OCI-LY1 (cell line): Measurements from ENCODE around the gene NOTCH2.
"Not testable (repeated sequence)": the region's sequence is repeated elsewhere in the genome, so short reads cannot be mapped to it uniquely, and the experiment has no call there.

ENCODE experiments used
- H2AFZ ChIP-seq: fragments of 200-600 bp; sonication (generic), shearing (Covaris generic); 2 replicates; pipeline ENCODE4 v1.6.0; 2014; ENCODE audit warnings: antibody characterized with exemption, mild to moderate bottlenecking, low read length
- H3F3A ChIP-seq: fragments of 200-600 bp; sonication (generic), shearing (Covaris generic); 2 replicates; pipeline ENCODE4 v1.6.0; 2014; ENCODE audit warnings: mild to moderate bottlenecking, antibody characterized with exemption, low read length, moderate library complexity; ENCODE audit not compliant: insufficient read depth
- H3K27ac ChIP-seq: fragments of 200-600 bp; sonication (generic); 2 replicates; pipeline ENCODE4 v1.5.1; 2014; ENCODE audit warnings: low read length, mixed run types, mild to moderate bottlenecking, low read depth; ENCODE audit not compliant: poor library complexity, severe bottlenecking
- H3K27me3 ChIP-seq: fragments of 200-600 bp; sonication (generic); 2 replicates; pipeline ENCODE4 v1.6.0; 2014; ENCODE audit warnings: antibody characterized with exemption, mild to moderate bottlenecking, low read length, moderate library complexity; ENCODE audit not compliant: insufficient read depth
- H3K36me3 ChIP-seq: fragments of 200-600 bp; sonication (generic); 2 replicates; pipeline ENCODE4 v1.6.1; 2014; ENCODE audit warnings: mild to moderate bottlenecking, antibody characterized with exemption, low read length, moderate library complexity, mixed read lengths; ENCODE audit not compliant: insufficient read depth
- H3K4me1 ChIP-seq: fragments of 200-600 bp; sonication (generic); 2 replicates; pipeline ENCODE4 v1.5.1; 2014; ENCODE audit warnings: mild to moderate bottlenecking, low read length, moderate library complexity; ENCODE audit not compliant: insufficient read depth, severe bottlenecking
- H3K4me2 ChIP-seq: fragments of 200-600 bp; sonication (generic), shearing (Covaris generic); 2 replicates; pipeline ENCODE4 v1.6.1; 2014; ENCODE audit warnings: low read length
- H3K4me3 ChIP-seq: fragments of 200-600 bp; sonication (generic); 2 replicates; pipeline ENCODE4 v1.5.1; 2014; ENCODE audit warnings: low read length, low read depth, mild to moderate bottlenecking, mixed read lengths; ENCODE audit not compliant: poor library complexity, severe bottlenecking
- H3K79me2 ChIP-seq: fragments of 200-600 bp; shearing (Covaris generic); 2 replicates; pipeline ENCODE4 v1.6.1; 2016; ENCODE audit warnings: mixed run types, low read length, mixed read lengths; ENCODE audit not compliant: insufficient read depth
- H3K9ac ChIP-seq: fragments of 200-600 bp; sonication (generic), shearing (Covaris generic); 2 replicates; pipeline ENCODE4 v1.6.1; 2014; ENCODE audit warnings: mild to moderate bottlenecking, low read length, mixed read lengths
- H3K9me2 ChIP-seq: fragments of 200-600 bp; sonication (generic), shearing (Covaris generic); 2 replicates; pipeline ENCODE4 v1.6.1; 2014; ENCODE audit warnings: low read depth, mild to moderate bottlenecking, low read length, mixed read lengths
- H3K9me3 ChIP-seq: fragments of 200-600 bp; shearing (Covaris generic); 2 replicates; pipeline ENCODE4 v1.6.1; 2014; ENCODE audit warnings: low read length, mixed read lengths
- H4K20me1 ChIP-seq: fragments of 200-600 bp; sonication (generic), shearing (Covaris generic); 2 replicates; pipeline ENCODE4 v1.6.0; 2016; ENCODE audit warnings: mild to moderate bottlenecking, low read length; ENCODE audit not compliant: insufficient read depth

Gene NOTCH2

DNA sequence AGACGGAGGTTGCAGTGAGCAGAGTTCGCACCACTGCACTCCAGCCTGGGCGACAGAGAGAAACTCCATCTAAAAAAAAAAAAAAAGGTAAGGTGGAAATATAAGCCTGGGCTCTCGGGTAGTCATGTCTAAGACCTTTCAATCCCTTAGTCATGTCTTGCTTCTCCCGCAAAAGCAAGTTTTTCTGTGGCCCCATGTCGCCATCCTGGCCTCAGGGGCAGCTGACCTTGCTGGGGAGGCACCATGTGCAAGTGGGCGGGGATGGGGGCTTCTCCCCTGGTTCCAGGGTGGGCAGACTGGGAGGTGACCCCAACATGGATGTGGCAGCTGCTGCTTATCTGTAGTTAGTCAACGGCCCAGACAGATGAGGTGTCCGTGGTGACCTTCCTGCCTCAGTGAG, 40.2 kb upstream of the NOTCH2 start:
- Histone ChIP-seq H3K9ac (peak overlapping the region; percentile 50; the same call in 1 of the 2 replicates), H3K4me1 (peaks cover 34% of the 10 kb centered on the region), H3K4me3 (peak overlapping the region; percentile 46), H3K27ac (peak overlapping the region; percentile 79), H3K4me2 (peak overlapping the region; percentile 58)
- H3F3A ChIP-seq, H3K79me2 ChIP-seq, H2AFZ ChIP-seq, H3K36me3 ChIP-seq, H3K27me3 ChIP-seq, H3K9me3 ChIP-seq, H3K9me2 ChIP-seq, H4K20me1 ChIP-seq: not testable (repeated sequence)

- not testable (repeated sequence) for H3K79me2 ChIP-seq, H3F3A ChIP-seq, H3K27me3 ChIP-seq, H3K9me2 ChIP-seq, H4K20me1 ChIP-seq, H3K36me3 ChIP-seq, H2AFZ ChIP-seq, H3K9me3 ChIP-seq
- Histone ChIP-seq H3K27ac (peak overlapping the region; percentile 79), H3K4me3 (peak overlapping the region; percentile 46), H3K4me2 (peak overlapping the region; percentile 58), H3K9ac (peak overlapping the region; percentile 50; the same call in 1 of the 2 replicates), H3K4me1 (peaks cover 34% of the 10 kb centered on the region)
Measured at GRCh38 chr1:120109180-120109579, 39.7 kb upstream of the NOTCH2 start.

DNA sequence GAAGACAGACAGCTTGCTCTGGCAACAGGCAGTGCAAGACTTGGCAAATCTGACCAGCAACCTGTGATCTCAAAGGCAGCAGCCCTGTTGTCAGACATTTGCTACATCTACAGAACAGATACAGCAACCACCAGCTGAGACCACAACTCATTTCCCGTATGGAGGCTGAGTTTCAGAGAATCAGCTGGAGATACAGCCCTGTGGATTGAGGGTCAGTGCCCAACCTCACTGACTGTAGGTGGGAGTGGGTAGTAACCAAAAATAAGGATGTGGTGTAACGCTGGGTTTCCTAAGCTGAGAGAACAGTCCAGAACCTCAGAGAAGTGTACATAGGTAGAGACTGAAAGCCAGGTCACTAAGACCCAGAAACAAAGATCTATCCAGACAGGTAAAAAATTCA, 35.8 kb upstream of the NOTCH2 start:
- H3K4me1 ChIP-seq, result peaks cover 18% of the 10 kb centered on the region
- not testable (repeated sequence) for H3K4me2 ChIP-seq, H3K9ac ChIP-seq, H3K79me2 ChIP-seq, H3K9me3 ChIP-seq, H3K27me3 ChIP-seq, H3K27ac ChIP-seq, H4K20me1 ChIP-seq, H3K36me3 ChIP-seq, H3F3A ChIP-seq, H3K4me3 ChIP-seq, H3K9me2 ChIP-seq, H2AFZ ChIP-seq

DNA sequence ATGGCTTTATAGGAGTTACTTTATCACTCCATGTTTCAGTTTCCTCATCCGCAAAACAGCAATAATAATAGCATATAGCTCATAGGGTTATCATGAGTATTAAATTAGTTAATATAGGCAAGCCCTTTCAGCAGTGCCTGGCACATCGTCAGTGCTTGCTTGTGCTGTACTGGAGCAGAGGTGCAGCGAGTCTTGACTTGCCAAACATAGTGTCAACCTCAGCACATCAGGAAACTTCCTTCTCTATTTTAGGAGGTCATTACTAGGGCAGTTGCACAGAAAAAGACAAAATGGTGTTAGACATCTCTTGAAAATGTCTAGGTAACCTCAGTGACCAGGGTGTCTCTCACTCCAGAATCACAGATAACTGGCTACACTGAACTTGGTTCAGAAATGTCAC, 34.3 kb upstream of the NOTCH2 start:
- not testable (repeated sequence) for H3K79me2 ChIP-seq, H3K9ac ChIP-seq, H3K4me2 ChIP-seq, H3K27me3 ChIP-seq, H3K9me2 ChIP-seq, H3K4me3 ChIP-seq, H2AFZ ChIP-seq, H3K36me3 ChIP-seq, H4K20me1 ChIP-seq, H3F3A ChIP-seq, H3K9me3 ChIP-seq, H3K27ac ChIP-seq
- peaks cover 15% of the 10 kb centered on the region for H3K4me1 ChIP-seq

- H3F3A ChIP-seq, H3K79me2 ChIP-seq, H3K9ac ChIP-seq, H3K27ac ChIP-seq, H3K9me2 ChIP-seq, H3K27me3 ChIP-seq, H2AFZ ChIP-seq, H4K20me1 ChIP-seq, H3K36me3 ChIP-seq, H3K4me3 ChIP-seq, H3K9me3 ChIP-seq, H3K4me2 ChIP-seq: not testable (repeated sequence)
- peaks cover 10% of the 10 kb centered on the region for H3K4me1 ChIP-seq
Measured at GRCh38 chr1:120101593-120101992, 32.1 kb upstream of the NOTCH2 start.

GRCh38 chr1:120100590-120100989, 31.1 kb upstream of the NOTCH2 start:
- H3K79me2 ChIP-seq, H3K9ac ChIP-seq, H3K9me2 ChIP-seq, H3K4me2 ChIP-seq, H2AFZ ChIP-seq, H3K27ac ChIP-seq, H3K36me3 ChIP-seq, H3K4me3 ChIP-seq, H3K9me3 ChIP-seq, H4K20me1 ChIP-seq, H3F3A ChIP-seq, H3K27me3 ChIP-seq: not testable (repeated sequence)
- H3K4me1 ChIP-seq, result peaks cover 10% of the 10 kb centered on the region

DNA sequence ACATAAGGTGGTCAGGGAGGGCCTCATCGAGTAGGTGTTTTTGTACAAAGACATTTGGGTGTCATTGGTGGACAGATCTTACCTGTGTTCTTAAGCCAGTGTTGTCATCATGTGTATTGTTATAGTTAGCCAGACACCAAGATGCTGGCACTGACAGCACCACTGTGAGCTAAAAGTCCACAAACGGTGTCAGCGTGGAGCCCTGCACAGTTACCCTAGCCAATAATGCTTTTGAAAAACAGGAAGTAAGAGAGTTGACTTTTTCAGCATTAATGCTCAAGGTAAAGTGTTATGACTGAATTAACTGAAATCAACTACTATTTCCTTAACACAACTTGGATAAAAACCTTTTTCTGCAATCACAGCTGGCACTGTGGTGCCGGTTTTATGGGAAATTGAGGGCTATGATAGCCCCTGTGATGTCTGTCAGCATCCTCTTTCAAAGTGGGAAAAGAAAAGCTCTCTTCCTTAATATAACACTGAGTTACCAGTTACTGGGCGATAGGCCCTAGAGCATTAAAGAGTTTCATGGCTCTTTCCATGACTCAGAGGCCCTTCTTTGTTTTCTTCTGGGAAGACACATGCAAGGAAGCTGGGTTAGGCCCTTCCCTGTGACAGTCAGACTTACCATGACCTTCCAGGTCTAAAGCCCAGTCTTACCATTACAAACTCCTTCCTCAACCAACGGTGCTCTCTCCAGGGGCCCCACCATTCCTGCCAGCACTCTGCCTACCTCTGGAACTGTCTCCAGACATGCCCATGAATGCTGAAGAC, 29.7 kb upstream of the NOTCH2 start:
- H2AFZ ChIP-seq, H3K4me3 ChIP-seq, H3K9ac ChIP-seq, H3K9me3 ChIP-seq, H3K27me3 ChIP-seq, H3F3A ChIP-seq, H3K79me2 ChIP-seq, H3K9me2 ChIP-seq, H3K27ac ChIP-seq, H3K36me3 ChIP-seq, H3K4me2 ChIP-seq, H4K20me1 ChIP-seq: not testable (repeated sequence)
- H3K4me1 ChIP-seq, result peaks cover 10% of the 10 kb centered on the region
